Umbilical cord (tissue), 2 donors: Measurements from ENCODE around the gene HNRNPDL. TPM values are rescaled to one million over a fixed set of nuclear protein-coding genes. Genes with fewer than 3 reads are reported as not detected.
"Not testable (repeated sequence)": the region's sequence is repeated elsewhere in the genome, so short reads cannot be mapped to it uniquely, and the experiment has no call there.

Source experiments
- DNase-seq: peaks from one replicate; pipeline ENCODE4 v3.0.0-alpha.2; 2015; ENCODE audit warnings: low spot score
- total RNA-seq: library from RNA; depleted of rRNA; stranded (reverse); fragments of >200 nt; gene quantifications from one replicate; pipeline ENCODE4 v1.2.3, GENCODE V29; 2014; ENCODE audit warnings: low replicate concordance; ENCODE audit not compliant: insufficient read depth

The HNRNPDL gene
- 191 TPM for total RNA-seq

- DNase-seq, result peak; percentile 98
Measured at GRCh38 chr4:82430193-82430963, at the start of gene HNRNPDL, which contains the start of gene ENOPH1. Gene HNRNPDL, minus strand, starts transcription at chr4:82430462. Its CDS starts 772 bp downstream, at chr4:82429690. Gene ENOPH1, plus strand, starts transcription at chr4:82430590. Its CDS starts 240 bp downstream, at chr4:82430830.

- DNase-seq, result no peak
Measured at GRCh38 chr4:82479562-82479961, 49.3 kb upstream of the HNRNPDL start.

GRCh38 chr4:82477469-82477868, 47.2 kb upstream of the HNRNPDL start:
- DNase-seq, result not testable (repeated sequence)

- DNase-seq, result not testable (repeated sequence)
Measured at GRCh38 chr4:82475931-82476330, 45.7 kb upstream of the HNRNPDL start.

GRCh38 chr4:82473621-82474164, 43.4 kb upstream of the HNRNPDL start:
- no peak for DNase-seq

- DNase-seq, result not testable (repeated sequence)
Measured at GRCh38 chr4:82473080-82473479, 42.8 kb upstream of the HNRNPDL start.

- peak; percentile 17 for DNase-seq
Measured at GRCh38 chr4:82469791-82470345, 39.6 kb upstream of the HNRNPDL start.

GRCh38 chr4:82467471-82467870, 37.2 kb upstream of the HNRNPDL start:
- no peak for DNase-seq

GRCh38 chr4:82463221-82463620, 33.0 kb upstream of the HNRNPDL start:
- no peak for DNase-seq

- DNase-seq, result peak; percentile 88
Measured at GRCh38 chr4:82462415-82462831, 32.2 kb upstream of the HNRNPDL start.

GRCh38 chr4:82461710-82462109, 31.4 kb upstream of the HNRNPDL start:
- DNase-seq, result no peak

GRCh38 chr4:82458729-82459128, 28.5 kb upstream of the HNRNPDL start:
- DNase-seq, result no peak

GRCh38 chr4:82457266-82457665, 27.0 kb upstream of the HNRNPDL start:
- DNase-seq, result no peak

GRCh38 chr4:82452026-82452425, 21.8 kb upstream of the HNRNPDL start:
- DNase-seq, result no peak

- no peak for DNase-seq
Measured at GRCh38 chr4:82450966-82451755, 20.9 kb upstream of the HNRNPDL start.

GRCh38 chr4:82447886-82448285, 17.6 kb upstream of the HNRNPDL start:
- DNase-seq, result no peak

- no peak for DNase-seq
Measured at GRCh38 chr4:82439088-82439487, 8.8 kb upstream of the HNRNPDL start.

GRCh38 chr4:82437285-82438005, 7.2 kb upstream of the HNRNPDL start:
- DNase-seq, result peak; percentile 53

GRCh38 chr4:82436780-82437179, 6.5 kb upstream of the HNRNPDL start:
- no peak for DNase-seq

GRCh38 chr4:82436130-82436529, 5.9 kb upstream of the HNRNPDL start:
- DNase-seq, result no peak

- DNase-seq, result no peak
Measured at GRCh38 chr4:82434949-82435348, 4.7 kb upstream of the HNRNPDL start.
